Measurements from ENCODE around the gene TRIM15.
"Not testable (repeated sequence)": the region's sequence is repeated elsewhere in the genome, so short reads cannot be mapped to it uniquely, and the experiment has no call there.

Gene TRIM15

GRCh38 chr6:30163918-30164654 lies 740 bp downstream of the TRIM15 start:
- no peak for DNase-seq

GRCh38 chr6:30164714-30165113 lies 1.4 kb downstream of the TRIM15 start:
- DNase-seq = no peak

- not testable (repeated sequence) for DNase-seq
Measured at GRCh38 chr6:30165238-30165637, 1.9 kb downstream of the TRIM15 start.

- no peak for DNase-seq
Measured at GRCh38 chr6:30167101-30167500, 3.8 kb downstream of the TRIM15 start.

GRCh38 chr6:30168741-30169140 lies 5.4 kb downstream of the TRIM15 start:
- no peak for DNase-seq

- DNase-seq = peak in 1 of 2 donors; percentile 25
Measured at GRCh38 chr6:30169658-30170614, 6.6 kb downstream of the TRIM15 start.

- no peak for DNase-seq
Measured at GRCh38 chr6:30171677-30172471, 8.5 kb downstream of the TRIM15 start.

- no peak for DNase-seq
Measured at GRCh38 chr6:30172681-30173080, 9.3 kb downstream of the TRIM15 start.

- DNase-seq = no peak
Measured at GRCh38 chr6:30175765-30176164, 12.4 kb downstream of the TRIM15 start.

- DNase-seq = no peak
Measured at GRCh38 chr6:30178837-30179236, 15.5 kb downstream of the TRIM15 start.

- no peak for DNase-seq
Measured at GRCh38 chr6:30180145-30180544, 16.8 kb downstream of the TRIM15 start.

- DNase-seq = no peak
Measured at GRCh38 chr6:30184417-30185031, 21.2 kb downstream of the TRIM15 start.

GRCh38 chr6:30185846-30186484 lies 22.6 kb downstream of the TRIM15 start:
- no peak for DNase-seq

GRCh38 chr6:30188541-30188940 lies 25.2 kb downstream of the TRIM15 start:
- DNase-seq = no peak

- no peak for DNase-seq
Measured at GRCh38 chr6:30192076-30192475, 28.7 kb downstream of the TRIM15 start.

GRCh38 chr6:30194797-30195690 lies 31.7 kb downstream of the TRIM15 start:
- no peak for DNase-seq

- DNase-seq = no peak
Measured at GRCh38 chr6:30195951-30196350, 32.6 kb downstream of the TRIM15 start.

- no peak for DNase-seq
Measured at GRCh38 chr6:30196376-30196775, 33.0 kb downstream of the TRIM15 start.

GRCh38 chr6:30198166-30199084 lies 35.1 kb downstream of the TRIM15 start:
- no peak for DNase-seq

All from activated CD4-positive, alpha-beta T cell treated with anti-CD3 and anti-CD28 coated beads for 4 hours (primary cell).